ENCODE measurements around the gene PLEKHA1.

Gene PLEKHA1

GRCh38 chr10:122379537-122379936 is 5.0 kb downstream of the PLEKHA1 start:
- no peak for DNase-seq

- DNase-seq: no peak
These were observed 6.2 kb downstream of the PLEKHA1 start for GRCh38 chr10:122380703-122381102.

- DNase-seq: no peak
These were observed 7.2 kb downstream of the PLEKHA1 start for GRCh38 chr10:122381680-122382079.

GRCh38 chr10:122386514-122386913 is 12.0 kb downstream of the PLEKHA1 start:
- no peak for DNase-seq

- DNase-seq: no peak
These were observed 13.1 kb downstream of the PLEKHA1 start for GRCh38 chr10:122387572-122387971.

- DNase-seq: no peak
These were observed 13.9 kb downstream of the PLEKHA1 start for GRCh38 chr10:122388287-122388997.

GRCh38 chr10:122390271-122390670 is 15.8 kb downstream of the PLEKHA1 start:
- DNase-seq: no peak

- DNase-seq: no peak
These were observed 16.2 kb downstream of the PLEKHA1 start for GRCh38 chr10:122390679-122391078.

GRCh38 chr10:122391875-122392274 is 17.4 kb downstream of the PLEKHA1 start:
- no peak for DNase-seq

- no peak for DNase-seq
These were observed 18.3 kb downstream of the PLEKHA1 start for GRCh38 chr10:122392835-122393234.

DNA sequence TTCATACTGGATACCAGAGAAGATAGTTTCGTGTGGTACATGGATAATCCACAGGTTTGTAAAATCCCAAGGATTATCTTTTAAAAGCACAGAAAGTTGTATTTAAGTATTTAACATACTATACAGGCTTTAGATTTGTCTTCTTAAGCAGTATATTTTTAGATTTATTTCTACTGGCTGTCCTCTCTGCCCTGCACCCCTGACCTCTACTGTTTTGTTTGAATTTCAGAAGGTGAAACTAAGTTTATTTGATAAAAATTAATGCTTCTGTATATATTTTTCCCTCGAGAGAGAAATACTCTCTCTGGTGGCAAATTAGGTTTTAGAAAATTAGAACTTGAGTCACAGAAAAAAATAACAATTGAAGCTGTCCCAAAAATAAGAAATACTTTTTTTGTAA is 18.8 kb downstream of the PLEKHA1 start:
- DNase-seq: no peak

- no peak for DNase-seq
These were observed 28.1 kb downstream of the PLEKHA1 start for GRCh38 chr10:122402548-122403131.

GRCh38 chr10:122404576-122404975 is 30.1 kb downstream of the PLEKHA1 start:
- DNase-seq: no peak

DNA sequence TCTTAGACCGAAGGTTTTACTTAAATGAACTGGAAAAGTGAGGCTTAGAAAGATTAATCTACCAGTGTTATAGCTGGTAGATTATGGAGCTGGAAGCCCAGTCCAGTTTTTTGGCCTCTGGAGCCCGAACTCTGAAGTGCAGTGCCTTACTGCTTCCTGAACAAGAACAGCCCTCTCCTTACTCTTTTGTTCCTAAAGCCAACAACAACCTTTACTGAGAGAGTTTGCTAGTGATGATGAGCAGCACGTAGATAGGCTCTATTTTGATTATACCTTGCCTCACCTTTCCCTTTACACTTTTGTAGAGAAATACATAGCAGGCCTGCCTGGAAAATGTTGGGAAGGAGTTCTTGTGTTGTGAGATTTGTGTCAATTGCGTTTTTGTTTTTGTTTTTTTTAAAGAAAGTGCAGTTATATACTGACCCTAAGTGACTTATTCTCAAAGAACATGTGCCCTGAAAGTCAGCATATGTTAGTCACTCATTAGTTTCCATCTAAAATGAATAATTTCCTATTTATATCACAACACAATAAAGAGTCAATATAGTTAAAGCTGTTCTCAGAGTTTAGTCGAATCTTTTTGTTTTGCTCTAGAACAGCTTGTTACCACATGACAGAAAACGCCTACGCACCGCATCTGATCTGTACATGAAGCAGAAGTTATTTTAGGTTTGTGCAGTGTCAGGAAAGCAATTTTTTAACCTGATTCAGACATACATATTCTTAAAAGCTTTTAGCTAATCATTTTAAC is 33.0 kb downstream of the PLEKHA1 start:
- DNase-seq: no peak

DNA sequence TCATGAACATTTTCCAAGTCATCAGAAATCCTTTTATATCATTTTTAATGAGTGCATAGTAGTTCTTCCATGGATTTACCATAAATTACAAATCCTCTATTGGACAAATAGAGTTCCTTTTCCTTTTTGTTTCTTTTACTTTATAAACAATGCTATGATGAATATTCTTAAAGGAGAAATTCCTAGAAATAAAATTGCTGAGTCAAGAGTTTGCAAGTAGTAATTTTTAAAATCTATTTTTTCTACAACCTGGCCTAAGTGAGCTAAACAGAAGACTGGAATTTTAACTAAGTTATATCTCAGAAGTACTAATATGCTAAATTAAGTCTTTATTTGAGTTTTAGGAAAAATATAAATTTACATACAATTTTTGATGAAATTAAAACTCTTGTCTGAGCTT is 38.8 kb downstream of the PLEKHA1 start:
- DNase-seq: no peak

- DNase-seq: no peak
These were observed 43.2 kb downstream of the PLEKHA1 start for GRCh38 chr10:122417667-122418066.

DNA sequence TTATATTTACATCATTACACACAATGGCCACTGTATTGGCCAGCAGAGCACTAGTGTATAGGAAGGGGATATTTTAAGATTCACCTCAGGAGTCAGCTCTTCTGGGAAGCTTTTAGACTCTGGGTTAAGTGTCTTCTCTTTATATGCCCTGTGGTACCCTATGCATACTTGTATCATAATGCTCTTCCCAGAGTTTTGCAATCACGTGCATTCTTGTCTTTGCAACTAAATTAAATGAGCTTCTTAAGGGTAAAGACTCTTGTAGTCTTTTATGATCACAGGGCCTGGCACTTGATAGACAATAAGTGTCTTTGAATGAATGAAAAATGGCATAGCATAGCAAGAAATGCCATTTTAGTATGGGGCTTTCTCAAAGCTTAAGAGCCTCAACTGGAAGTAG is 44.5 kb downstream of the PLEKHA1 start:
- DNase-seq: no peak

DNA sequence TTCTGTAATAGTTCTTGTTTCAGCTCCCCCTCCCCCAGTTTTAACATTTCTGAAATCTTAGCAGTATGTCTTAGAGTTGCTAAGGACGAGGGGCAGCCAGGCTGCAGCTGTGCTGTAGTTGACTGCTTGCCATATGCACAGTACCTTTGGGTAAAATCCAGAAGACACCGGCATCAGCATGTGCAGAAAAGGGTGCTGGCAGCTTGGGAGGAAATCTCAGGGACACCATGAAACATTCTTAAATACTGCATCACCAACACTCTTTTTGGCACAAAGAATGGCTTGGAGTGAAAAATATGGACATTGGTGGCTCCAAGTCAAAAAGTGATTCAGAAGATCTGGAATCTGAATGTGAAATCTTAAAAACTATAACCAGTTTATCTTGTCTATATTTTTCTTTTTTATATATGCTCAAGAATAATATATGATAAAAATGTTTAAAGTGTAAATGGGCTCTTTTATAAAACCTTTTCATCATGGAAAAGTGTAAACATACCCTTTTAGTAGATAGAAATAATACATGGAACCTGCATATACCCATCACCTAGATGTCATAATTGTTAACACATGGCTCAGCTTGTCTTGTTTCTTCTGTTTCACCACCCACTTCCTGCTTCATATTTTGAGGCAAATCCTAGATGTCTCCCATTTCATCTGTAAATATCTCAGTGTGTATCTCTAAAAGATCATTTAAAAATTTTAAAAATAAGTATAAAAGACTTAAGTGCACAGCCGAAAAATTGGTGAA is 45.5 kb downstream of the PLEKHA1 start:
- DNase-seq: no peak

DNA sequence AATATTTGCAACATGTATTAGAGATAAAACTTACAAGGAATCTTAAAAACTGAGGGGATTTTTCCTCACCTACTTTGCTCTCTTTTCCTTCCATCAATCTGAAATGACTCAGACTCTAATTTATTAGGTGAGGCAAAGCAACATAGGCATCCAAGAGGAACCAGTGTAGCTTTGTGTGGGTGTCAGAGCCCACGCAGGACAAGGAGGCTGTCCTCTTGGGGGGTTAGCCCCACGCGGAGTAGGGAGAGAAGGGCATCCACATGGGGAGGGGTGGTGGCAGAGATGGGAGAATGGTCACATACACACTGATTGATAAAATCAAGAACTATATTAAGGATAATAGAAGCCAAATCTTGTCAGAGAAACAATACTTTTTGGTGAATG is 46.1 kb downstream of the PLEKHA1 start:
- no peak for DNase-seq

DNA sequence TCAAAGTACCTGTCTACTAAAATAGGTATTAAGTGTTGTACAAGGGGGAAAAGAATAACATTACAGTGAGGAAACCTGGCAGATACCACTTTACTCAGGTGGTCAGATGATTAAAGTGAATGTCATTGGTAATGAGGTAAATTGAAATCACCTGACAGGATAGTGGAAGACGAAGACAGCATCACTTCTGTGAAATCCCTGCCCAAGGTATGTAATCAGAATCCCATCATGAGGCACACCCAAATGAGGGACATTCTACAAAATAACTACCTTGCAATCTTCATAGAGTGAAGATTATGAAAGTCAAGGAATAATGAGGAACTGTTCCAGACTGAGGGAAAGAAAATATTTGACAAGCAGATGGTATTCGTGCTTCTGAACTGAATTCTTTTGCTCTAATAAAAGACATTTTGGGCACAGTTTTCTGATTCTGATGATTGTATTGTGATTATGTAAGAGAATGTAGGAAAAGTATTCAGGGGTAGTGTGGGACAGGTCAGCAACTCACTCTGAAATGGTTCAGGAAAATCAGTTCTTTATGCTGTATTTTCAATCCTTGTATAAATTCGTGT is 46.6 kb downstream of the PLEKHA1 start:
- DNase-seq: no peak

GRCh38 chr10:122421742-122422141 is 47.2 kb downstream of the PLEKHA1 start:
- no peak for DNase-seq

DNA sequence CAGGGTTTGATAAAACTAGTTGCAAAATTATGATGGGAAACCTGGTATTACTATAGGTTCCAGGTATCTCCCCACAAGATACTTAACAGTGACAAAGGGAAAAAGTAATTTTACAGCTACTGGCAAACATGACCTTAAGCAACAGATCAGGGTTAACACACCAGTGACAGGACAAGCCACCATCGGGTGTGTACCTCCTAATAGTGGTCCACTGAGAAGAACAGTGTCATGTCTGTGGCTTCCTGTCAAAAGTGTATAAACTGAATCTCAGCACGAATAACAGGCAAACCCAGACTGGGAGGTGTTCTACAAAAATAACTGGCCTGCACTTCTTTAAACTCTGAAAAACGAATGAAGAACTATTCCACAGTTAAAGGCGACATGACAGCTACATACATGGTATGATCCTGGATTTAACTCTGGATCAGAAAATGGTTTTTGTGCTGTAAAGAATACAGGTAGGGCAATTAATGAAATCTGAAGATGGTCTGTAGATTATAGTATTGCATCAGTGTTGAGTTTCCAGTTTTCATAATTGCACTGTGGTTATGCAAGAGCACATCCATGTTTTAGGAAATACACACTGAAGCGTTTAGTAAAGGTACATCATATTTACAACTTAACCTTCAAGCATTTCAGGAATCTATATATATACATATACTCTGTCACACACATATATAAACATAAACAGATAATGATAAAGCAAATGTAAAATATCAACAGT is 47.9 kb downstream of the PLEKHA1 start:
- no peak for DNase-seq

Measured in activated CD4-positive, alpha-beta T cell treated with anti-CD3 and anti-CD28 coated beads, Interleukin-2, amount 50 U/mL, for 1 hour (primary cell).